Adrenal gland (tissue), 5 donors: Measurements from ENCODE around the gene SMIM43.

Source experiments
- CTCF ChIP-seq, 6 experiments: fragments of 450-650 bp in 4 of 6; fragments of 200-600 bp in 2 of 6; sonication (generic) in 1 of 6; IDR thresholded peaks; 1 replicate in 5 of 6; 2 replicates in 1 of 6; pipeline versions ENCODE4 v1.5.1 to v1.8.0; 2016 to 2021; ENCODE audit warnings: antibody characterized with exemption in 6 of 6, mild to moderate bottlenecking in 2 of 6, moderate library complexity in 1 of 6
- POLR2A ChIP-seq, 2 donors: fragments of 450-650 bp; IDR thresholded peaks; one replicate each; pipeline ENCODE4 v1.6.1; 2017; ENCODE audit warnings: antibody characterized with exemption in 2 of 2, mild to moderate bottlenecking in 2 of 2, moderate library complexity in 1 of 2
- donor health status: DM: no; HTN: no; CAD: no.

- TF ChIP-seq POLR2A (IDR thresholded peaks at IDR 0.05) (no peak), CTCF (IDR thresholded peaks at IDR 0.05) (no peak)
Measured at GRCh38 chr4:121769341-121769740, 4.4 kb upstream of the SMIM43 start.
